ENCODE data around the gene PALS1.

PALS1 gene

DNA sequence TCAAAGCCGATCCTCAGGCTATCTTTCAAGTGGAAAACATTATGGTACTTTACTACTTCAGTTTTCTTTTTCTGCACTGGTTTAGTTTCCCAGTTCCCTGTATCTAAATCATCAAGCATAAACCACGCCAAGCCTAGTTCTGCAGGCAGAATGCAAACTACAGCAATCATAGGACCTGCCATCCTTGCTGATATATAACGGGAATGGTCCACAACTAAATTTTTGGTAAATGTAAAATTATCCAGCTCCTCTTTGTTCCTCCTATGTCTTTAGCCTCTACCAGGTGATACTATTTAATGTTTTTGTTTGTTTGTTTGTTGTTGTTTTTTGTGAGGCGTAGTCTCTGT is 19.3 kb upstream of the PALS1 start:
- CTCF ChIA-PET: interaction anchor here (1.2 kb wide), 1 partner anchor 11 kb away, joined by 5 read pairs; no protein-coding TSS in a partner anchor
- TF ChIP-seq, protein P1, sequence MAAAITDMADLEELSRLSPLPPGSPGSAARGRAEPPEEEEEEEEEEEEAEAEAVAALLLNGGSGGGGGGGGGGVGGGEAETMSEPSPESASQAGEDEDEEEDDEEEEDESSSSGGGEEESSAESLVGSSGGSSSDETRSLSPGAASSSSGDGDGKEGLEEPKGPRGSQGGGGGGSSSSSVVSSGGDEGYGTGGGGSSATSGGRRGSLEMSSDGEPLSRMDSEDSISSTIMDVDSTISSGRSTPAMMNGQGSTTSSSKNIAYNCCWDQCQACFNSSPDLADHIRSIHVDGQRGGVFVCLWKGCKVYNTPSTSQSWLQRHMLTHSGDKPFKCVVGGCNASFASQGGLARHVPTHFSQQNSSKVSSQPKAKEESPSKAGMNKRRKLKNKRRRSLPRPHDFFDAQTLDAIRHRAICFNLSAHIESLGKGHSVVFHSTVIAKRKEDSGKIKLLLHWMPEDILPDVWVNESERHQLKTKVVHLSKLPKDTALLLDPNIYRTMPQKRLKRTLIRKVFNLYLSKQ (tag by site-specific recombination; IDR thresholded peaks at IDR 0.05; ENCODE audit: borderline replicate concordance): no peak
- TF ChIP-seq ZNF600 (tag by site-specific recombination; IDR thresholded peaks at IDR 0.05): no peak
- TF ChIP-seq KLF1 (tag by site-specific recombination; IDR thresholded peaks at IDR 0.05): no peak
- TF ChIP-seq ZEB2 (tag by site-specific recombination; IDR thresholded peaks at IDR 0.05): no peak
- TF ChIP-seq ZNF544 (tag by site-specific recombination; IDR thresholded peaks at IDR 0.05): no peak
- TF ChIP-seq ZFP3 (tag by site-specific recombination; IDR thresholded peaks at IDR 0.05; ENCODE audit: low read depth): no peak
- TF ChIP-seq ZNF169 (tag by site-specific recombination; IDR thresholded peaks at IDR 0.05): no peak
- no peak for TF ChIP-seq ZNF311 (tag by site-specific recombination; IDR thresholded peaks at IDR 0.05; ENCODE audit: borderline replicate concordance)
- TF ChIP-seq, protein P2, sequence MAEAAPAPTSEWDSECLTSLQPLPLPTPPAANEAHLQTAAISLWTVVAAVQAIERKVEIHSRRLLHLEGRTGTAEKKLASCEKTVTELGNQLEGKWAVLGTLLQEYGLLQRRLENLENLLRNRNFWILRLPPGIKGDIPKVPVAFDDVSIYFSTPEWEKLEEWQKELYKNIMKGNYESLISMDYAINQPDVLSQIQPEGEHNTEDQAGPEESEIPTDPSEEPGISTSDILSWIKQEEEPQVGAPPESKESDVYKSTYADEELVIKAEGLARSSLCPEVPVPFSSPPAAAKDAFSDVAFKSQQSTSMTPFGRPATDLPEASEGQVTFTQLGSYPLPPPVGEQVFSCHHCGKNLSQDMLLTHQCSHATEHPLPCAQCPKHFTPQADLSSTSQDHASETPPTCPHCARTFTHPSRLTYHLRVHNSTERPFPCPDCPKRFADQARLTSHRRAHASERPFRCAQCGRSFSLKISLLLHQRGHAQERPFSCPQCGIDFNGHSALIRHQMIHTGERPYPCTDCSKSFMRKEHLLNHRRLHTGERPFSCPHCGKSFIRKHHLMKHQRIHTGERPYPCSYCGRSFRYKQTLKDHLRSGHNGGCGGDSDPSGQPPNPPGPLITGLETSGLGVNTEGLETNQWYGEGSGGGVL (tag by site-specific recombination; IDR thresholded peaks at IDR 0.05): no peak
- TF ChIP-seq, protein P3, sequence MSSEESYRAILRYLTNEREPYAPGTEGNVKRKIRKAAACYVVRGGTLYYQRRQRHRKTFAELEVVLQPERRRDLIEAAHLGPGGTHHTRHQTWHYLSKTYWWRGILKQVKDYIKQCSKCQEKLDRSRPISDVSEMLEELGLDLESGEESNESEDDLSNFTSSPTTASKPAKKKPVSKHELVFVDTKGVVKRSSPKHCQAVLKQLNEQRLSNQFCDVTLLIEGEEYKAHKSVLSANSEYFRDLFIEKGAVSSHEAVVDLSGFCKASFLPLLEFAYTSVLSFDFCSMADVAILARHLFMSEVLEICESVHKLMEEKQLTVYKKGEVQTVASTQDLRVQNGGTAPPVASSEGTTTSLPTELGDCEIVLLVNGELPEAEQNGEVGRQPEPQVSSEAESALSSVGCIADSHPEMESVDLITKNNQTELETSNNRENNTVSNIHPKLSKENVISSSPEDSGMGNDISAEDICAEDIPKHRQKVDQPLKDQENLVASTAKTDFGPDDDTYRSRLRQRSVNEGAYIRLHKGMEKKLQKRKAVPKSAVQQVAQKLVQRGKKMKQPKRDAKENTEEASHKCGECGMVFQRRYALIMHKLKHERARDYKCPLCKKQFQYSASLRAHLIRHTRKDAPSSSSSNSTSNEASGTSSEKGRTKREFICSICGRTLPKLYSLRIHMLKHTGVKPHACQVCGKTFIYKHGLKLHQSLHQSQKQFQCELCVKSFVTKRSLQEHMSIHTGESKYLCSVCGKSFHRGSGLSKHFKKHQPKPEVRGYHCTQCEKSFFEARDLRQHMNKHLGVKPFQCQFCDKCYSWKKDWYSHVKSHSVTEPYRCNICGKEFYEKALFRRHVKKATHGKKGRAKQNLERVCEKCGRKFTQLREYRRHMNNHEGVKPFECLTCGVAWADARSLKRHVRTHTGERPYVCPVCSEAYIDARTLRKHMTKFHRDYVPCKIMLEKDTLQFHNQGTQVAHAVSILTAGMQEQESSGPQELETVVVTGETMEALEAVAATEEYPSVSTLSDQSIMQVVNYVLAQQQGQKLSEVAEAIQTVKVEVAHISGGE (tag by site-specific recombination; conservative IDR thresholded peaks at IDR 0.05; ENCODE audit: low read depth): no peak
- TF ChIP-seq ZNF19 (tag by site-specific recombination; IDR thresholded peaks at IDR 0.05; ENCODE audit: low read depth): no peak
- TF ChIP-seq ZNF560 (tag by site-specific recombination; IDR thresholded peaks at IDR 0.05; ENCODE audit: borderline replicate concordance): no peak
- TF ChIP-seq ZNF221 (tag by site-specific recombination; IDR thresholded peaks at IDR 0.05; ENCODE audit: borderline replicate concordance): no peak
- TF ChIP-seq, protein P4, sequence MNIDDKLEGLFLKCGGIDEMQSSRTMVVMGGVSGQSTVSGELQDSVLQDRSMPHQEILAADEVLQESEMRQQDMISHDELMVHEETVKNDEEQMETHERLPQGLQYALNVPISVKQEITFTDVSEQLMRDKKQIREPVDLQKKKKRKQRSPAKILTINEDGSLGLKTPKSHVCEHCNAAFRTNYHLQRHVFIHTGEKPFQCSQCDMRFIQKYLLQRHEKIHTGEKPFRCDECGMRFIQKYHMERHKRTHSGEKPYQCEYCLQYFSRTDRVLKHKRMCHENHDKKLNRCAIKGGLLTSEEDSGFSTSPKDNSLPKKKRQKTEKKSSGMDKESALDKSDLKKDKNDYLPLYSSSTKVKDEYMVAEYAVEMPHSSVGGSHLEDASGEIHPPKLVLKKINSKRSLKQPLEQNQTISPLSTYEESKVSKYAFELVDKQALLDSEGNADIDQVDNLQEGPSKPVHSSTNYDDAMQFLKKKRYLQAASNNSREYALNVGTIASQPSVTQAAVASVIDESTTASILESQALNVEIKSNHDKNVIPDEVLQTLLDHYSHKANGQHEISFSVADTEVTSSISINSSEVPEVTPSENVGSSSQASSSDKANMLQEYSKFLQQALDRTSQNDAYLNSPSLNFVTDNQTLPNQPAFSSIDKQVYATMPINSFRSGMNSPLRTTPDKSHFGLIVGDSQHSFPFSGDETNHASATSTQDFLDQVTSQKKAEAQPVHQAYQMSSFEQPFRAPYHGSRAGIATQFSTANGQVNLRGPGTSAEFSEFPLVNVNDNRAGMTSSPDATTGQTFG (tag by site-specific recombination; IDR thresholded peaks at IDR 0.05; ENCODE audit: borderline replicate concordance): no peak
- TF ChIP-seq ZNF157 (tag by site-specific recombination; IDR thresholded peaks at IDR 0.05): no peak
- no peak for TF ChIP-seq ZNF658 (tag by site-specific recombination; IDR thresholded peaks at IDR 0.05)
- TF ChIP-seq, protein P5, sequence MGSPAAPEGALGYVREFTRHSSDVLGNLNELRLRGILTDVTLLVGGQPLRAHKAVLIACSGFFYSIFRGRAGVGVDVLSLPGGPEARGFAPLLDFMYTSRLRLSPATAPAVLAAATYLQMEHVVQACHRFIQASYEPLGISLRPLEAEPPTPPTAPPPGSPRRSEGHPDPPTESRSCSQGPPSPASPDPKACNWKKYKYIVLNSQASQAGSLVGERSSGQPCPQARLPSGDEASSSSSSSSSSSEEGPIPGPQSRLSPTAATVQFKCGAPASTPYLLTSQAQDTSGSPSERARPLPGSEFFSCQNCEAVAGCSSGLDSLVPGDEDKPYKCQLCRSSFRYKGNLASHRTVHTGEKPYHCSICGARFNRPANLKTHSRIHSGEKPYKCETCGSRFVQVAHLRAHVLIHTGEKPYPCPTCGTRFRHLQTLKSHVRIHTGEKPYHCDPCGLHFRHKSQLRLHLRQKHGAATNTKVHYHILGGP (tag by site-specific recombination; IDR thresholded peaks at IDR 0.05): no peak
- TF ChIP-seq ZNF114 (tag by site-specific recombination; IDR thresholded peaks at IDR 0.05): no peak
- Histone ChIP-seq H3K27ac (ENCODE audit: extremely low read depth, low read depth, low read length) (no peak overlapping the region), H3K36me3 (ENCODE audit: control insufficient read depth in 2 of 2, insufficient read depth in 1 of 2, low read length in 2 of 2) (no peaks in the 10 kb centered on the region), H3K9me3 (ENCODE audit: control insufficient read depth, insufficient read depth, low read depth, low read length) (no peaks in the 10 kb centered on the region), H3K4me3 (ENCODE audit: low read depth, low read length) (no peak overlapping the region), H3K4me1 (ENCODE audit: control insufficient read depth, insufficient read depth, low read length) (peaks cover 15% of the 10 kb centered on the region)
- POLR2A ChIA-PET: no interaction called here
